Fibroblast of lung (primary cell): ENCODE measurements around the gene S100B. TPM values are rescaled to one million over a fixed set of nuclear protein-coding genes. Genes with fewer than 3 reads are reported as not detected.

Experiments used
- DNase-seq, 2 donors: peaks; one replicate each; pipeline versions ENCODE4 v3.0.0 to v3.0.0-alpha.2; 2010; ENCODE audit warnings: low read depth in 2 of 2
- H2AFZ ChIP-seq: 2 replicates; pipeline ENCODE4 v1.5.1; 2012; ENCODE audit warnings: low read length, control low read depth, inconsistent platforms
- H3K27ac ChIP-seq: 2 replicates; pipeline ENCODE4 v1.5.1; 2011; ENCODE audit warnings: low read length, control low read depth; ENCODE audit not compliant: insufficient read depth
- H3K27me3 ChIP-seq: 2 replicates; pipeline ENCODE4 v1.5.1; 2011; ENCODE audit warnings: mild to moderate bottlenecking, low read length; ENCODE audit not compliant: control insufficient read depth, insufficient read depth
- H3K36me3 ChIP-seq: 2 replicates; pipeline ENCODE4 v1.5.1; 2011; ENCODE audit warnings: low read length; ENCODE audit not compliant: control insufficient read depth, insufficient read depth
- H3K4me1 ChIP-seq: 2 replicates; pipeline ENCODE4 v1.5.1; 2011; ENCODE audit warnings: low read length; ENCODE audit not compliant: control insufficient read depth, insufficient read depth; ENCODE audit errors: extremely low read depth
- H3K4me2 ChIP-seq: 2 replicates; pipeline ENCODE4 v1.5.1; 2011; ENCODE audit warnings: low read length, control low read depth; ENCODE audit not compliant: insufficient read depth; ENCODE audit errors: extremely low read depth
- H3K4me3 ChIP-seq, 4 experiments: fragments of 200-600 bp in 1 of 4; sonication (generic) in 1 of 4; replicated peaks in 1 of 4; 2 replicates each; pipeline ENCODE4 v1.5.1; 2011 to 2016; ENCODE audit warnings: low read length in 4 of 4, low read depth in 3 of 4, mild to moderate bottlenecking in 3 of 4, control low read depth in 2 of 4, inconsistent platforms in 1 of 4, mixed read lengths in 1 of 4; ENCODE audit not compliant: insufficient read depth in 1 of 4; ENCODE audit errors: control extremely low read depth in 1 of 4
- H3K79me2 ChIP-seq: 2 replicates; pipeline ENCODE4 v1.5.1; 2012; ENCODE audit warnings: mild to moderate bottlenecking, low read length, inconsistent platforms; ENCODE audit not compliant: control insufficient read depth, insufficient read depth
- H3K9ac ChIP-seq: 2 replicates; pipeline ENCODE4 v1.5.1; 2011; ENCODE audit warnings: mild to moderate bottlenecking, low read length, control low read depth; ENCODE audit not compliant: insufficient read depth
- H3K9me3 ChIP-seq: 2 replicates; pipeline ENCODE4 v1.5.1; 2012; ENCODE audit warnings: low read depth, low read length; ENCODE audit not compliant: control insufficient read depth, insufficient read depth
- H4K20me1 ChIP-seq: 2 replicates; pipeline ENCODE4 v1.5.1; 2011; ENCODE audit warnings: low read length; ENCODE audit not compliant: control insufficient read depth, insufficient read depth; ENCODE audit errors: extremely low read depth
- CTCF ChIP-seq, 2 donors: IDR thresholded peaks in 1 of 2; conservative IDR thresholded peaks in 1 of 2; 1 replicate in 1 of 2; 2 replicates in 1 of 2; pipeline ENCODE4 v1.5.1; 2011 to 2012; ENCODE audit warnings: low read length in 2 of 2, control low read depth in 1 of 2, inconsistent platforms in 1 of 2, low read depth in 1 of 2, mild to moderate bottlenecking in 1 of 2
- EZH2 ChIP-seq: IDR thresholded peaks from 2 replicates; pipeline ENCODE4 v1.5.1; 2012; ENCODE audit warnings: low read length, control low read depth, mild to moderate bottlenecking; ENCODE audit errors: missing control alignments
- polyA plus RNA-seq, 2 donors: library from polyadenylated mRNA; depleted of rRNA in 1 of 2; stranded (reverse) in 1 of 2; unstranded in 1 of 2; fragments of >200 nt; gene quantifications; 2 replicates each; pipeline ENCODE4 v1.2.1, GENCODE V29; 2011 to 2012; ENCODE audit warnings: missing spikeins in 1 of 2
- total RNA-seq: library from RNA; depleted of rRNA; stranded (reverse); fragments of >200 nt; gene quantifications from 2 replicates; pipeline ENCODE4 v1.2.1, GENCODE V29; 2014

Gene S100B
- total and polyA plus RNA-seq, 2 donors (not counting 1 experiment from before 2014, with no cell fraction given) = 2.7 TPM; not detected in 1

- H3K36me3 ChIP-seq = no peaks in the 10 kb centered on the region
- no peak overlapping the region for H3K27ac ChIP-seq
- H3K4me3 ChIP-seq = no peak overlapping the region
- no peaks in the 10 kb centered on the region for H3K9me3 ChIP-seq
- TF ChIP-seq EZH2 (no peak), CTCF (conservative IDR thresholded peaks at IDR 0.05 in 1 of 2, IDR thresholded peaks at IDR 0.05 in 1 of 2; ENCODE audit: low read depth in 1 of 2, low read length in 2 of 2) (no peak)
- no peak overlapping the region for H3K9ac ChIP-seq
- no peaks in the 10 kb centered on the region for H3K79me2 ChIP-seq
- no peak overlapping the region for H2AFZ ChIP-seq
- no peaks in the 10 kb centered on the region for H3K27me3 ChIP-seq
- H3K4me2 ChIP-seq = no peak overlapping the region
- H3K4me1 ChIP-seq = no peaks in the 10 kb centered on the region
- no peak for DNase-seq
- H4K20me1 ChIP-seq = no peaks in the 10 kb centered on the region
Measured at GRCh38 chr21:46622226-46622625, 17.3 kb upstream of the S100B start.

GRCh38 chr21:46621457-46622182 lies 16.7 kb upstream of the S100B start:
- DNase-seq = no peak
- no peak overlapping the region for H2AFZ ChIP-seq
- no peaks in the 10 kb centered on the region for H3K79me2 ChIP-seq
- no peak overlapping the region for H3K27ac ChIP-seq
- H3K36me3 ChIP-seq = no peaks in the 10 kb centered on the region
- no peaks in the 10 kb centered on the region for H4K20me1 ChIP-seq
- H3K4me3 ChIP-seq = no peak overlapping the region
- H3K9ac ChIP-seq = no peak overlapping the region
- no peaks in the 10 kb centered on the region for H3K4me1 ChIP-seq
- H3K4me2 ChIP-seq = no peak overlapping the region
- no peaks in the 10 kb centered on the region for H3K9me3 ChIP-seq
- H3K27me3 ChIP-seq = no peaks in the 10 kb centered on the region
- no peak for TF ChIP-seq CTCF (conservative IDR thresholded peaks at IDR 0.05 in 1 of 2, IDR thresholded peaks at IDR 0.05 in 1 of 2; ENCODE audit: low read depth in 1 of 2, low read length in 2 of 2)
- TF ChIP-seq EZH2 = no peak

- H4K20me1 ChIP-seq = no peaks in the 10 kb centered on the region
- H3K4me1 ChIP-seq = no peaks in the 10 kb centered on the region
- H3K4me3 ChIP-seq = no peak overlapping the region
- no peak overlapping the region for H3K9ac ChIP-seq
- no peaks in the 10 kb centered on the region for H3K36me3 ChIP-seq
- no peaks in the 10 kb centered on the region for H3K9me3 ChIP-seq
- no peak for DNase-seq
- H3K27me3 ChIP-seq = no peaks in the 10 kb centered on the region
- H3K27ac ChIP-seq = no peak overlapping the region
- H3K79me2 ChIP-seq = no peaks in the 10 kb centered on the region
- H3K4me2 ChIP-seq = no peak overlapping the region
- no peak overlapping the region for H2AFZ ChIP-seq
- no peak for TF ChIP-seq EZH2
- no peak for TF ChIP-seq CTCF (conservative IDR thresholded peaks at IDR 0.05 in 1 of 2, IDR thresholded peaks at IDR 0.05 in 1 of 2; ENCODE audit: low read depth in 1 of 2, low read length in 2 of 2)
Measured at GRCh38 chr21:46620846-46621245, 16.0 kb upstream of the S100B start.
